ENCODE data around the gene GIPR.

GIPR gene

DNA sequence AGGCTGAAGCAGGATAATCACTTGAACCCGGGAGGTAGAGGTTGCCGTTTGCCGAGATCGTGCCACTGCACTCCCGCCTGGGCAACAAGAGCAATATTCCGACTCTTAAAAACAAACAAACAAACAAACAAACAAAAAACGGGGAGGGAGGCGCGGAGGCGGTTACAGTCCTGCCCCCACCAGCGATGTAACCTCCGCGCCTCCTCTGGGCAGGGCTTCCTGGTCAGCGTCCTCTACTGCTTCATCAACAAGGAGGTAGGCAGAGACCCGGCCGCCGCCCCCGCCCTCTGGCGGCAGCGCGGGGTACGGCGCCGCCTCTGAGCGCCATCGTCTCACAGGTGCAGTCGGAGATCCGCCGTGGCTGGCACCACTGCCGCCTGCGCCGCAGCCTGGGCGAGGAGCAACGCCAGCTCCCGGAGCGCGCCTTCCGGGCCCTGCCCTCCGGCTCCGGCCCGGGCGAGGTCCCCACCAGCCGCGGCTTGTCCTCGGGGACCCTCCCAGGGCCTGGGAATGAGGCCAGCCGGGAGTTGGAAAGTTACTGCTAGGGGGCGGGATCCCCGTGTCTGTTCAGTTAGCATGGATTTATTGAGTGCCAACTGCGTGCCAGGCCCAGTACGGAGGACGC, 13.5 kb downstream of the GIPR start:
- peaks cover 26 to 32% of the 10 kb centered on the region in 2 experiments; a peak in 2 of 3 replicates for H3K36me3 ChIP-seq (ENCODE audit: control insufficient read depth in 2 of 2, insufficient read depth in 1 of 2, low read length in 2 of 2)
- H3K4me3 ChIP-seq (ENCODE audit: low read depth, low read length), result peak overlapping the region; percentile 25
- peaks cover 11% of the 10 kb centered on the region for H3K4me1 ChIP-seq (ENCODE audit: control insufficient read depth, insufficient read depth, low read length)
- H3K9me3 ChIP-seq (ENCODE audit: control insufficient read depth, insufficient read depth, low read depth, low read length), result no peaks in the 10 kb centered on the region
- H3K27ac ChIP-seq (ENCODE audit: extremely low read depth, low read depth, low read length), result no peak overlapping the region; the same call in 1 of the 2 replicates
- ChIA-PET CTCF (interaction anchor here (0.7 to 11.3 kb wide), 14 partner anchors 10 to 379 kb away, joined by 3 to 121 read pairs (median 5); partner anchors contain the start of genes GIPR, QPCTL and SNRPD2), POLR2A (interaction anchor here (0.6 to 2.4 kb wide), 6 partner anchors 9 to 88 kb away, joined by 3 to 12 read pairs (median 6); partner anchors contain the start of genes QPCTL, SIX5 and SNRPD2)
- TF ChIP-seq ZFP69B (tag by site-specific recombination; IDR thresholded peaks at IDR 0.05), result 0 out of 2 replicates have a peak, but pooled peaks have one; percentile 21
- peak; percentile 97 for TF ChIP-seq CTCF (tag by site-specific recombination; IDR thresholded peaks at IDR 0.05)
- 0 out of 2 replicates have a peak, but pooled peaks have one; percentile 12 for TF ChIP-seq ZBTB8A (tag by site-specific recombination; IDR thresholded peaks at IDR 0.05)
- 0 out of 2 replicates have a peak, but pooled peaks have one; percentile 21 for TF ChIP-seq GLIS2 (tag by site-specific recombination; IDR thresholded peaks at IDR 0.05)
- peak; percentile 93 for TF ChIP-seq ZSCAN30 (tag by site-specific recombination; IDR thresholded peaks at IDR 0.05)
- TF ChIP-seq ZNF707 (tag by site-specific recombination; IDR thresholded peaks at IDR 0.05), result no peak
- TF ChIP-seq ZNF501 (tag by site-specific recombination; IDR thresholded peaks at IDR 0.05), result 0 out of 2 replicates have a peak, but pooled peaks have one; percentile 45
- TF ChIP-seq, protein P1, sequence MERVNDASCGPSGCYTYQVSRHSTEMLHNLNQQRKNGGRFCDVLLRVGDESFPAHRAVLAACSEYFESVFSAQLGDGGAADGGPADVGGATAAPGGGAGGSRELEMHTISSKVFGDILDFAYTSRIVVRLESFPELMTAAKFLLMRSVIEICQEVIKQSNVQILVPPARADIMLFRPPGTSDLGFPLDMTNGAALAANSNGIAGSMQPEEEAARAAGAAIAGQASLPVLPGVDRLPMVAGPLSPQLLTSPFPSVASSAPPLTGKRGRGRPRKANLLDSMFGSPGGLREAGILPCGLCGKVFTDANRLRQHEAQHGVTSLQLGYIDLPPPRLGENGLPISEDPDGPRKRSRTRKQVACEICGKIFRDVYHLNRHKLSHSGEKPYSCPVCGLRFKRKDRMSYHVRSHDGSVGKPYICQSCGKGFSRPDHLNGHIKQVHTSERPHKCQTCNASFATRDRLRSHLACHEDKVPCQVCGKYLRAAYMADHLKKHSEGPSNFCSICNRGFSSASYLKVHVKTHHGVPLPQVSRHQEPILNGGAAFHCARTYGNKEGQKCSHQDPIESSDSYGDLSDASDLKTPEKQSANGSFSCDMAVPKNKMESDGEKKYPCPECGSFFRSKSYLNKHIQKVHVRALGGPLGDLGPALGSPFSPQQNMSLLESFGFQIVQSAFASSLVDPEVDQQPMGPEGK (tag by site-specific recombination; IDR thresholded peaks at IDR 0.05), result peak; percentile 82
- peak; percentile 76 for TF ChIP-seq ZNF335 (tag by site-specific recombination; conservative IDR thresholded peaks at IDR 0.05)
- peak; percentile 66 for TF ChIP-seq SP3 (tag by site-specific recombination; IDR thresholded peaks at IDR 0.05)
- TF ChIP-seq GLIS1 (tag by site-specific recombination; IDR thresholded peaks at IDR 0.05), result peak; percentile 70
- no peak for TF ChIP-seq KLF10 (tag by site-specific recombination; IDR thresholded peaks at IDR 0.05)
- peak; percentile 24 for TF ChIP-seq ZNF600 (tag by site-specific recombination; IDR thresholded peaks at IDR 0.05)
- TF ChIP-seq ZNF202 (tag by site-specific recombination; IDR thresholded peaks at IDR 0.05; ENCODE audit: borderline replicate concordance), result no peak
- TF ChIP-seq WT1 (tag by site-specific recombination; IDR thresholded peaks at IDR 0.05), result no peak
- TF ChIP-seq ZFHX2 (tag by site-specific recombination; conservative IDR thresholded peaks at IDR 0.05), result peak; percentile 81
- TF ChIP-seq, protein P2, sequence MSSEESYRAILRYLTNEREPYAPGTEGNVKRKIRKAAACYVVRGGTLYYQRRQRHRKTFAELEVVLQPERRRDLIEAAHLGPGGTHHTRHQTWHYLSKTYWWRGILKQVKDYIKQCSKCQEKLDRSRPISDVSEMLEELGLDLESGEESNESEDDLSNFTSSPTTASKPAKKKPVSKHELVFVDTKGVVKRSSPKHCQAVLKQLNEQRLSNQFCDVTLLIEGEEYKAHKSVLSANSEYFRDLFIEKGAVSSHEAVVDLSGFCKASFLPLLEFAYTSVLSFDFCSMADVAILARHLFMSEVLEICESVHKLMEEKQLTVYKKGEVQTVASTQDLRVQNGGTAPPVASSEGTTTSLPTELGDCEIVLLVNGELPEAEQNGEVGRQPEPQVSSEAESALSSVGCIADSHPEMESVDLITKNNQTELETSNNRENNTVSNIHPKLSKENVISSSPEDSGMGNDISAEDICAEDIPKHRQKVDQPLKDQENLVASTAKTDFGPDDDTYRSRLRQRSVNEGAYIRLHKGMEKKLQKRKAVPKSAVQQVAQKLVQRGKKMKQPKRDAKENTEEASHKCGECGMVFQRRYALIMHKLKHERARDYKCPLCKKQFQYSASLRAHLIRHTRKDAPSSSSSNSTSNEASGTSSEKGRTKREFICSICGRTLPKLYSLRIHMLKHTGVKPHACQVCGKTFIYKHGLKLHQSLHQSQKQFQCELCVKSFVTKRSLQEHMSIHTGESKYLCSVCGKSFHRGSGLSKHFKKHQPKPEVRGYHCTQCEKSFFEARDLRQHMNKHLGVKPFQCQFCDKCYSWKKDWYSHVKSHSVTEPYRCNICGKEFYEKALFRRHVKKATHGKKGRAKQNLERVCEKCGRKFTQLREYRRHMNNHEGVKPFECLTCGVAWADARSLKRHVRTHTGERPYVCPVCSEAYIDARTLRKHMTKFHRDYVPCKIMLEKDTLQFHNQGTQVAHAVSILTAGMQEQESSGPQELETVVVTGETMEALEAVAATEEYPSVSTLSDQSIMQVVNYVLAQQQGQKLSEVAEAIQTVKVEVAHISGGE (tag by site-specific recombination; conservative IDR thresholded peaks at IDR 0.05; ENCODE audit: low read depth), result 0 out of 2 replicates have a peak, but pooled peaks have one; percentile 14
- peak; percentile 80 for TF ChIP-seq ZBTB20 (tag by site-specific recombination; IDR thresholded peaks at IDR 0.05)
- TF ChIP-seq ZNF623 (tag by site-specific recombination; IDR thresholded peaks at IDR 0.05), result no peak
- TF ChIP-seq ZNF701 (tag by site-specific recombination; IDR thresholded peaks at IDR 0.05), result no peak
- TF ChIP-seq KLF1 (tag by site-specific recombination; IDR thresholded peaks at IDR 0.05), result peak; percentile 50; the same call in 1 of the 2 replicates
- no peak for TF ChIP-seq BCL6B (tag by site-specific recombination; IDR thresholded peaks at IDR 0.05)
- peak; percentile 47 for TF ChIP-seq SP2 (tag by site-specific recombination; IDR thresholded peaks at IDR 0.05)
- TF ChIP-seq, protein P3, sequence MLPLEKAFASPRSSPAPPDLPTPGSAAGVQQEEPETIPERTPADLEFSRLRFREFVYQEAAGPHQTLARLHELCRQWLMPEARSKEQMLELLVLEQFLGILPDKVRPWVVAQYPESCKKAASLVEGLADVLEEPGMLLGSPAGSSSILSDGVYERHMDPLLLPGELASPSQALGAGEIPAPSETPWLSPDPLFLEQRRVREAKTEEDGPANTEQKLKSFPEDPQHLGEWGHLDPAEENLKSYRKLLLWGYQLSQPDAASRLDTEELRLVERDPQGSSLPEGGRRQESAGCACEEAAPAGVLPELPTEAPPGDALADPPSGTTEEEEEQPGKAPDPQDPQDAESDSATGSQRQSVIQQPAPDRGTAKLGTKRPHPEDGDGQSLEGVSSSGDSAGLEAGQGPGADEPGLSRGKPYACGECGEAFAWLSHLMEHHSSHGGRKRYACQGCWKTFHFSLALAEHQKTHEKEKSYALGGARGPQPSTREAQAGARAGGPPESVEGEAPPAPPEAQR (tag by site-specific recombination; IDR thresholded peaks at IDR 0.05), result no peak
- TF ChIP-seq KLF8 (tag by site-specific recombination; IDR thresholded peaks at IDR 0.05), result peak; percentile 70; the same call in 1 of the 2 replicates
- TF ChIP-seq ZNF239 (tag by site-specific recombination; IDR thresholded peaks at IDR 0.05), result no peak
- TF ChIP-seq ZBTB17 (tag by site-specific recombination; IDR thresholded peaks at IDR 0.05), result peak; percentile 78
